Measurements from ENCODE around the gene GHR.

DNA sequence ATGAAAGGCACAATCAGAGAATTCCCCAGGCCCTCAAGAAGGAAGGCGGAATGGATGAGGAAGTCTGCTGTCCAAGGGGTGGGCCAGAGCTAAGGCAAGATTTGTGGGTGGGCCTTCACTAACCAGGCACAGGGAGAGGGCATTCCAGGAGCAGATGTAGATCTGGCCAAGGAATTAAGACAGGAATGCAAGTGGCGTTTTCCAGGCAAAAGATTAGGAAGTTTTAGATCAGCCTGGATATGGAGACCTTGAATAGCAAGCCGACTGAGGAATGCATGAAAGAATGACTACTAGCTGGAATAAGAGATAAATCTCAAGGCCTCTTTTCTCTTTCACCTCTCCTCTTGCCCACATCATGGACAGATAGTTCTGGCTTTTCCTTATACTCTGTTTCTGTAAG lies 68.5 kb downstream of the GHR start:
- TF ChIP-seq, protein P1, sequence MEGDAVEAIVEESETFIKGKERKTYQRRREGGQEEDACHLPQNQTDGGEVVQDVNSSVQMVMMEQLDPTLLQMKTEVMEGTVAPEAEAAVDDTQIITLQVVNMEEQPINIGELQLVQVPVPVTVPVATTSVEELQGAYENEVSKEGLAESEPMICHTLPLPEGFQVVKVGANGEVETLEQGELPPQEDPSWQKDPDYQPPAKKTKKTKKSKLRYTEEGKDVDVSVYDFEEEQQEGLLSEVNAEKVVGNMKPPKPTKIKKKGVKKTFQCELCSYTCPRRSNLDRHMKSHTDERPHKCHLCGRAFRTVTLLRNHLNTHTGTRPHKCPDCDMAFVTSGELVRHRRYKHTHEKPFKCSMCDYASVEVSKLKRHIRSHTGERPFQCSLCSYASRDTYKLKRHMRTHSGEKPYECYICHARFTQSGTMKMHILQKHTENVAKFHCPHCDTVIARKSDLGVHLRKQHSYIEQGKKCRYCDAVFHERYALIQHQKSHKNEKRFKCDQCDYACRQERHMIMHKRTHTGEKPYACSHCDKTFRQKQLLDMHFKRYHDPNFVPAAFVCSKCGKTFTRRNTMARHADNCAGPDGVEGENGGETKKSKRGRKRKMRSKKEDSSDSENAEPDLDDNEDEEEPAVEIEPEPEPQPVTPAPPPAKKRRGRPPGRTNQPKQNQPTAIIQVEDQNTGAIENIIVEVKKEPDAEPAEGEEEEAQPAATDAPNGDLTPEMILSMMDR (IDR thresholded peaks at IDR 0.05) = no peak
- TF ChIP-seq POLR2A (IDR thresholded peaks at IDR 0.05) = no peak
